Stimulated activated CD8-positive, alpha-beta memory T cell treated with anti-CD3 and anti-CD28 coated beads, Interleukin-2, amount 100 ng/mL, for 48 hours (primary cell): ENCODE data around the gene DAZ3.
"Not testable (repeated sequence)": the region's sequence is repeated elsewhere in the genome, so short reads cannot be mapped to it uniquely, and the experiment has no call there.

Experiments used
- DNase-seq, 2 donors: peaks; one replicate each; pipeline ENCODE4 v3.0.0-alpha.2; 2020; ENCODE audit warnings: low read depth in 2 of 2

The DAZ3 gene

GRCh38 chrY:24813293-24813692 is at the start of gene DAZ3:
TSS of gene DAZ3 (minus strand) at chrY:24813393. CDS start at chrY:24813185, 208 bp downstream.
- DNase-seq = not testable (repeated sequence)

- not testable (repeated sequence) for DNase-seq
Observed at GRCh38 chrY:24833619-24834018, 20.4 kb upstream of the DAZ3 start, which contains the start of gene DAZ4. TSS of gene DAZ4 (plus strand) at chrY:24833919. CDS start at chrY:24834127, 208 bp downstream.

- not testable (repeated sequence) for DNase-seq
Observed at GRCh38 chrY:24825069-24825468, 11.9 kb upstream of the DAZ3 start.

GRCh38 chrY:24824184-24824879 is 11.1 kb upstream of the DAZ3 start:
- not testable (repeated sequence) for DNase-seq

- DNase-seq = not testable (repeated sequence)
Observed at GRCh38 chrY:24821836-24822235, 8.6 kb upstream of the DAZ3 start.
